Vagina (tissue), 2 donors: Measurements from ENCODE around the gene PLCB1.

Experiments used
- POLR2A ChIP-seq, 2 donors: fragments of 450-650 bp; IDR thresholded peaks; one replicate each; pipeline ENCODE4 v1.6.1; 2017; ENCODE audit warnings: antibody characterized with exemption in 2 of 2, mild to moderate bottlenecking in 2 of 2, moderate library complexity in 2 of 2
- POLR2AphosphoS5 ChIP-seq, 2 donors: sonication (generic); formaldehyde crosslinking; IDR thresholded peaks; one replicate each; pipeline ENCODE4 v1.9.0; 2017; ENCODE audit warnings: antibody characterized with exemption in 2 of 2, mild to moderate bottlenecking in 2 of 2, low read depth in 1 of 2; ENCODE audit not compliant: insufficient read depth in 1 of 2
- TF ChIP-seq, protein P1 (sequence below), 3 experiments: fragments of 450-650 bp in 2 of 3; fragments of 200-600 bp in 1 of 3; sonication (generic) in 1 of 3; IDR thresholded peaks; one replicate each; pipeline ENCODE4 v1.5.1; 2017 to 2019; ENCODE audit warnings: antibody characterized with exemption in 3 of 3, mild to moderate bottlenecking in 2 of 3, moderate library complexity in 2 of 3

DNA sequence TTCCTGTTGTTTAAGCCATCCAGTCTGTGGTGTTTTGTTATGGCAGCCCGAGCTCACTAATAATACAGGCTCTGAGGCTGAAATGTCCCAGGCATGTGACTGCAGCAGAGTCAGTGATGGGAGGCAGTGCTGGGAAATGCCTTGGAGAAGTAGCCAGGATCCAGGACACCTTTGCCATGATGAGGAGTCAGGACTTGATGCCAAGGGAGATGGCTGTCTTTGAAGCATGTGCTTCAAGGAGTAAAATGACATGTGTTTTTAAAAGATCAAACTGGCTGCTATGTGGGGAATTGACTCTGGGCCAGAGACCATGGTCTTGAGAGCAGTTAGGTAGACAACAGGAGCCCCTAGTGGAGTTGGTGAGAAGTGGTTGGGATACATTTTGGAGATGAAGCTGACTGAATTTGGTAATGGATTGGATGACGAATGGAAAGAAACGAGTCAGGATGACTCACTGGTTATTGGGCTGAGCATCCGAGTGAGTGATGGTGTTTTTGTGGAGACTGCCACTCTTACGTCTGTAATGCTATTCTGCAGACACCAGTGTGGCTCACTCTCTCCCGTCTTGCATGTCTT lies 322.2 kb downstream of the PLCB1 start:
- TF ChIP-seq, protein P1, sequence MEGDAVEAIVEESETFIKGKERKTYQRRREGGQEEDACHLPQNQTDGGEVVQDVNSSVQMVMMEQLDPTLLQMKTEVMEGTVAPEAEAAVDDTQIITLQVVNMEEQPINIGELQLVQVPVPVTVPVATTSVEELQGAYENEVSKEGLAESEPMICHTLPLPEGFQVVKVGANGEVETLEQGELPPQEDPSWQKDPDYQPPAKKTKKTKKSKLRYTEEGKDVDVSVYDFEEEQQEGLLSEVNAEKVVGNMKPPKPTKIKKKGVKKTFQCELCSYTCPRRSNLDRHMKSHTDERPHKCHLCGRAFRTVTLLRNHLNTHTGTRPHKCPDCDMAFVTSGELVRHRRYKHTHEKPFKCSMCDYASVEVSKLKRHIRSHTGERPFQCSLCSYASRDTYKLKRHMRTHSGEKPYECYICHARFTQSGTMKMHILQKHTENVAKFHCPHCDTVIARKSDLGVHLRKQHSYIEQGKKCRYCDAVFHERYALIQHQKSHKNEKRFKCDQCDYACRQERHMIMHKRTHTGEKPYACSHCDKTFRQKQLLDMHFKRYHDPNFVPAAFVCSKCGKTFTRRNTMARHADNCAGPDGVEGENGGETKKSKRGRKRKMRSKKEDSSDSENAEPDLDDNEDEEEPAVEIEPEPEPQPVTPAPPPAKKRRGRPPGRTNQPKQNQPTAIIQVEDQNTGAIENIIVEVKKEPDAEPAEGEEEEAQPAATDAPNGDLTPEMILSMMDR (IDR thresholded peaks at IDR 0.05): no peak
- TF ChIP-seq POLR2A (IDR thresholded peaks at IDR 0.05) (no peak), POLR2AphosphoS5 (IDR thresholded peaks at IDR 0.05; ENCODE audit: insufficient read depth in 1 of 2, low read depth in 1 of 2) (no peak)
